ENCODE data around the gene GPC3. TPM values are rescaled to one million over a fixed set of nuclear protein-coding genes. Genes with fewer than 3 reads are reported as not detected.

GPC3 gene
- total RNA-seq, 1 experiment from 2014 or later = 32.4 TPM

- Mint-ChIP-seq H3K9me3 (peaks cover 21% of the 10 kb centered on the region), H3K27me3 (ENCODE audit: low read depth) (no peaks in the 10 kb centered on the region), H3K36me3 (peaks cover 13% of the 10 kb centered on the region), H3K27ac (no peak overlapping the region), H3K4me1 (peaks cover 6% of the 10 kb centered on the region), H3K4me3 (no peak overlapping the region)
- no peak for ATAC-seq
- ChIA-PET POLR2A (no interaction called here), CTCF (no interaction called here)
- TF ChIP-seq HMGXB4 (CRISPR knock-in tag; IDR thresholded peaks at IDR 0.05) = no peak
- TF ChIP-seq FOXK1 (CRISPR knock-in tag; IDR thresholded peaks at IDR 0.05) = no peak
- TF ChIP-seq USF1 (CRISPR knock-in tag; IDR thresholded peaks at IDR 0.05) = no peak
- no peak for TF ChIP-seq SOX15 (CRISPR knock-in tag; IDR thresholded peaks at IDR 0.05)
- no peak for TF ChIP-seq ATF6 (CRISPR knock-in tag; IDR thresholded peaks at IDR 0.05)
- TF ChIP-seq ZNF232 (CRISPR knock-in tag; IDR thresholded peaks at IDR 0.05) = no peak
- no peak for TF ChIP-seq AFF4 (CRISPR knock-in tag; IDR thresholded peaks at IDR 0.05; ENCODE audit: borderline replicate concordance)
- TF ChIP-seq OVOL2 (CRISPR knock-in tag; IDR thresholded peaks at IDR 0.05; ENCODE audit: borderline replicate concordance) = no peak
- TF ChIP-seq RELA (CRISPR knock-in tag; IDR thresholded peaks at IDR 0.05; ENCODE audit: borderline replicate concordance) = no peak
- TF ChIP-seq ZNF396 (CRISPR knock-in tag; IDR thresholded peaks at IDR 0.05; ENCODE audit: borderline replicate concordance) = no peak
- TF ChIP-seq MAX (CRISPR knock-in tag; IDR thresholded peaks at IDR 0.05) = no peak
- no peak for TF ChIP-seq JAZF1 (CRISPR knock-in tag; IDR thresholded peaks at IDR 0.05)
- DNase-seq (ENCODE audit: low spot score) = no peak
Observed at GRCh38 chrX:133549295-133549933, 436.0 kb downstream of the GPC3 start.

GRCh38 chrX:133546441-133546840 lies 439.0 kb downstream of the GPC3 start:
- no peak for ATAC-seq
- peaks cover 20% of the 10 kb centered on the region for H3K9me3 Mint-ChIP-seq
- H3K4me3 Mint-ChIP-seq = no peak overlapping the region
- H3K4me1 Mint-ChIP-seq = peaks cover 6% of the 10 kb centered on the region
- no peak for DNase-seq (ENCODE audit: low spot score)
- no peaks in the 10 kb centered on the region for H3K27me3 Mint-ChIP-seq (ENCODE audit: low read depth)
- ChIA-PET CTCF (no interaction called here), POLR2A (no interaction called here)
- peaks cover 12% of the 10 kb centered on the region for H3K36me3 Mint-ChIP-seq
- H3K27ac Mint-ChIP-seq = no peak overlapping the region
- TF ChIP-seq RORB (CRISPR knock-in tag; IDR thresholded peaks at IDR 0.05) (no peak), PREB (CRISPR knock-in tag; IDR thresholded peaks at IDR 0.05; ENCODE audit: borderline replicate concordance) (no peak), HMGXB4 (CRISPR knock-in tag; IDR thresholded peaks at IDR 0.05) (no peak), ZMAT4 (CRISPR knock-in tag; IDR thresholded peaks at IDR 0.05) (no peak), KAT7 (CRISPR knock-in tag; IDR thresholded peaks at IDR 0.05; ENCODE audit: borderline replicate concordance) (no peak), NFATC4 (CRISPR knock-in tag; IDR thresholded peaks at IDR 0.05) (no peak), RELA (CRISPR knock-in tag; IDR thresholded peaks at IDR 0.05; ENCODE audit: borderline replicate concordance) (no peak), NR3C1 (CRISPR knock-in tag; conservative IDR thresholded peaks at IDR 0.05; ENCODE audit: low read depth) (no peak), MXD4 (CRISPR knock-in tag; IDR thresholded peaks at IDR 0.05; ENCODE audit: borderline replicate concordance) (no peak), HMGA2 (CRISPR knock-in tag; IDR thresholded peaks at IDR 0.05) (no peak), USF1 (CRISPR knock-in tag; IDR thresholded peaks at IDR 0.05) (no peak), E2F5 (CRISPR knock-in tag; IDR thresholded peaks at IDR 0.05) (no peak)
